Measurements from ENCODE around the gene MYO9B. TPM values are rescaled to one million over a fixed set of nuclear protein-coding genes. Genes with fewer than 3 reads are reported as not detected.
A peak's percentile ranks its signal among the peaks of the same experiment; 100 is the strongest.

The MYO9B gene
- total RNA-seq, 6 experiments from 2014 or later, result 25.4 to 38.7 (median 36.0) TPM

DNA sequence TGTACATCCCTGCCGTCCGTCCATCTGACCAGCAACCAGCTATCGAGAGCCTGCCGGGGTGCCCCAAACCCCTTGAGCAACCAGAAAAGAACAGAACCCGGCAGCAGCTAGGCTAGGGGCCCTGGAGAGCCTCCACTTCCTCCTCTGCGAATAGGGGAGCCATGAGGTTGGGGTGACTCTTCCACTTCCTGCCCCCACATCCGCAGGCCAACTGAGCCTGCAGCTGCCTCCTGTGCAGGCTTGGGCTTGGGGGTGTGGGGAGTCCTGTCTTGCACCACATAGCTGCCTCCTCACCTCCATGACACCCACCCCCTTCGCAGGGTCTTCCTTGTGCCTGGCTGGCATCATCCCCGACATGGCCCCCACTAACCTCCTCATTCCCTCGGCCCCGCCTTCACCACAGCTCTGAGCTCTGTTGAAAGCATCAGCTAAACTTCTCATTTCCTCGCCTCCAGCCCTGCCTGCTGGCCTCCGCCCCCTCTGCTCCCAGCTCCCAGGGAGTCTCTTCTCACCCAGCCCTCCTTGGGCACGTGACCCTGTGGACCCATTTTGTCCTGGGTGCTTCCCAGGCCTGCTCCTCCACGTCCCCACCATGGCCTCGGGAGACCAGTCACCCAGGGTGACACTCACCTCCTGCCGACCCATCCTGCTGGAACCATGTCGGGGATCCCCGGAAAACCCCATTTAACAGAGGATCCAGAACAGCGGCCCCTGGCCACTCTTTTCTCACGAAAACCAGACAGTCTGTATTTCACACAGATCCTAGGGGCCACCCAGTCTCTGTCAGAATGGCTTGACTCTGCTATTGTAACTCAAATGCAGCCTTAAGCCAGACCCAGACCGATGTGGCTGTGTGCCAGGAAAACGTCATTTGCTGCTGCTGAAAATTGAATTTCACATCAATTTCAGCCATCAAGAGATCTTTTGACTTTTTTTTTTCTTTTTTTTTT is 50.4 kb downstream of the MYO9B start:
- Histone ChIP-seq H3K4me3 (no peak overlapping the region), H3K27me3 (no peaks in the 10 kb centered on the region), H3K4me1 (peaks cover 0 to 18% (median 0%) of the 10 kb centered on the region in 4 donors), H3K36me3 (no peaks in the 10 kb centered on the region), H3K27ac (peak overlapping the region; percentile 43 to 78 (median 47)), H3K9me3 (no peaks in the 10 kb centered on the region)
- TF ChIP-seq CTCF (IDR thresholded peaks at IDR 0.05), result no peak
- no peak for TF ChIP-seq POLR2A (IDR thresholded peaks at IDR 0.05)
- WGBS (ENCODE audit: insufficient coverage, low coverage, low lambda C conversion rate, missing lambda C conversion rate), result 71% methylated on average over 9 of the region's 23 CpGs
- intact Hi-C loops (cut with DNase I), result no loop called here
- peak; percentile 61 to 77 (median 68) for ATAC-seq
- DNase-seq, result peak; percentile 57 to 75 (median 67)

- no peak for ATAC-seq
- DNase-seq, result no peak
- intact Hi-C loops (cut with DNase I), result no loop called here
- Histone ChIP-seq H3K36me3 (no peaks in the 10 kb centered on the region), H3K27me3 (no peaks in the 10 kb centered on the region), H3K4me3 (no peak overlapping the region), H3K9me3 (no peaks in the 10 kb centered on the region), H3K27ac (no peak overlapping the region), H3K4me1 (peaks cover 0 to 22% (median 0%) of the 10 kb centered on the region in 4 donors)
- TF ChIP-seq CTCF (IDR thresholded peaks at IDR 0.05) (no peak), POLR2A (IDR thresholded peaks at IDR 0.05) (no peak)
- 98% methylated on average over 6 of the region's 6 CpGs for WGBS (ENCODE audit: insufficient coverage, low coverage, low lambda C conversion rate, missing lambda C conversion rate)
Observed at GRCh38 chr19:17127671-17128070, 52.1 kb downstream of the MYO9B start.

GRCh38 chr19:17128403-17128802 is 52.8 kb downstream of the MYO9B start:
- Histone ChIP-seq H3K4me3 (no peak overlapping the region), H3K9me3 (no peaks in the 10 kb centered on the region), H3K4me1 (peaks cover 0 to 22% (median 0%) of the 10 kb centered on the region in 4 donors), H3K36me3 (no peaks in the 10 kb centered on the region), H3K27me3 (no peaks in the 10 kb centered on the region), H3K27ac (no peak overlapping the region)
- TF ChIP-seq POLR2A (IDR thresholded peaks at IDR 0.05) (no peak), CTCF (IDR thresholded peaks at IDR 0.05) (no peak)
- WGBS (ENCODE audit: insufficient coverage, low coverage, low lambda C conversion rate, missing lambda C conversion rate), result 96% methylated on average over 5 of the region's 12 CpGs
- ATAC-seq (no peak), DNase-seq (no peak)
- intact Hi-C loops (cut with DNase I), result no loop called here

DNA sequence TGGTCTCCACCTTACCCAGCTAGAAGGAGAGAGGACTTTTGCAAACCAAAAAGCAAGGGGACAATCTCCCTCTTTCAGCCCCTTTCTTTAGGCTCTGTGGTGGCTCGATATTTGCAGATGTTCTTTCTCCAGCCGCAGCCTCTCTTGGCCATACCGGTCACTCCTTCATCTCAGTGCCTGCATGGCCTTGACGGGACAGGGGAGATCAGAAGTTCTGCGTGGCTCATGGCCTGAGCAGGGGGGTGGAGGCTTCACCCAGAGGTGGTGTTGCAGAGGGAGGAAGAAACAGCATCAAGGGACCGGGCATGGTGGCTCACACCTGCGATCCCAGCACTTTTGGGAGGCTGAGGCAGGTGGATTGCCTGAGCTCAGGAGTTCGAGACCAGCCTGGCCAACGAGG is 53.2 kb downstream of the MYO9B start:
- no peak for ATAC-seq
- intact Hi-C loops (cut with DNase I), result no loop called here

More for the DNA sequence above, 53.2 kb downstream of the MYO9B start:
- WGBS (ENCODE audit: insufficient coverage, low coverage, low lambda C conversion rate, missing lambda C conversion rate), result 87% methylated on average over 6 of the region's 9 CpGs
- H3K4me3 ChIP-seq, result no peak overlapping the region
- no peak overlapping the region for H3K27ac ChIP-seq
- H3K4me1 ChIP-seq, result peaks cover 0 to 22% (median 0%) of the 10 kb centered on the region in 4 donors
- no peaks in the 10 kb centered on the region for H3K27me3 ChIP-seq
- no peak for TF ChIP-seq CTCF (IDR thresholded peaks at IDR 0.05)
- TF ChIP-seq POLR2A (IDR thresholded peaks at IDR 0.05), result no peak
- H3K9me3 ChIP-seq, result no peaks in the 10 kb centered on the region
- H3K36me3 ChIP-seq, result no peaks in the 10 kb centered on the region
- no peak for DNase-seq

Measured in right lobe of liver (tissue), 6 donors.